T-helper 1 cell (primary cell): ENCODE data around the gene GRK4.
"Not testable (repeated sequence)": the region's sequence is repeated elsewhere in the genome, so short reads cannot be mapped to it uniquely, and the experiment has no call there.

Source experiments
- DNase-seq, 5 donors: peaks; one replicate each; pipeline ENCODE4 v3.0.0-alpha.2; 2012 to 2020

The GRK4 gene

DNA sequence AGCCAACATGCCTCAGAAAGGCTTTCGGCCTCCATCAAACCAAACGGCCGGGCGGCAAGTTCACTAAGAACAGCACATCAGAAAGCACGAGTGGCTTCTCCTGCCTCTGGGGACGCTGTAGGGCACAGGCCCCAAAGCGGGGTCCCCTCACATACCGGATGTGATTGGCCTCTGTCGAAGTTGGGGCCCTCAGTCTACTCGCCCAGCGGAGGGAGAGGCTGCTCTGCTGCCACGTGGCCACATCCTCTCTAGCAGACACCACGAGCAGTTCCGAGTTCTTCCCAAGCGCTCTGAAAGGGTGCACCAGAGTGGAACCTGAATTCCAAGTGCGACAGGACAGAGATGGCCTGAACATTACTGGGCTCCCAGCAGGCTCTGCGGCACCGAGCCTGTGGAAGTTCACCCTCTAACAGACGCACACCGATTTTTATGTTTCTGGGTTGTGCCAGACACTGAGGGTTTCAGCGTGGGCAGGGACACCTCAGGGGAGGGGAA lies 21.3 kb upstream of the GRK4 start:
- DNase-seq = no peak

DNA sequence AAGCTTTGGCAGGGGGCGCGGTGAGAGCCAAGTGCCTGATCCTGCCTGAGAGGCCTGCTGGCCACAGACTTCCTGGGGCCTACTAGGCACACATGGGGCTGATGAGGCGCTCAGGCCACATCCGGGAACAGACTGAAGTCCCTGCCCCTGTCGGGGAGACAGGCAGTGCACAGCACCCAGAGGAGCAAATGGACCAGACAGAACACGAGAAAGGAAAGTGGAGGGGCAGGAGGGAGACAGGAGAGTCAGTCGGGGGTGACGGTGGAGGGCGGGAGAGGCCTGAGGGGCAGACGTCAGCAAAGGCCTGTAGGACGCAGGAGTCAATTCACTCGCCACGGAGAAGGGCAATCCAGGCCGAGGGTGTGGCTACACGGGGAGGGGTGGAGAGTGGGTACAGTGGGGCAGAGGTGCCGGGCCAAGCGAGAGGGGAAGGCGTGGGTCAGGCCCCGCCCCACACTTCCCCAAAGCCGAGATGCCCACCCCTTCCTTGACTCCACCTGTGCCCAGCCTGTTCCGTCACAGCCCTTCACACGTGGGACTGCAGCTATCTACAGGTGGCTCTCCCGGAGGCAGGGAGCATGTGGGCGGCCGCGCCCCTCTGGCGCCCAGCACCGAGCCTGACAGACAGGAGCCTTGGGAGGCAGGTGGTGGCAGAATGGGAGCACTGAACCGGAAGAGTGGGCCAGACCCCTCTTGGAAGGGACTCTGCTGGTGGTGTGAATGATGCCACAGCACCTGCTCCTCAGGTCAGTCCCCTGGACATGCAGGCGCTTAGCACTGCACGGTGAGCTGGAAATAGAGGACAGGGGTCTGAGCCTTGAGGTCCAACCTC lies 20.6 kb upstream of the GRK4 start:
- peak in 1 of 5 donors; percentile 26 for DNase-seq

GRCh38 chr4:2943364-2944090 lies 19.8 kb upstream of the GRK4 start:
- no peak for DNase-seq

DNA sequence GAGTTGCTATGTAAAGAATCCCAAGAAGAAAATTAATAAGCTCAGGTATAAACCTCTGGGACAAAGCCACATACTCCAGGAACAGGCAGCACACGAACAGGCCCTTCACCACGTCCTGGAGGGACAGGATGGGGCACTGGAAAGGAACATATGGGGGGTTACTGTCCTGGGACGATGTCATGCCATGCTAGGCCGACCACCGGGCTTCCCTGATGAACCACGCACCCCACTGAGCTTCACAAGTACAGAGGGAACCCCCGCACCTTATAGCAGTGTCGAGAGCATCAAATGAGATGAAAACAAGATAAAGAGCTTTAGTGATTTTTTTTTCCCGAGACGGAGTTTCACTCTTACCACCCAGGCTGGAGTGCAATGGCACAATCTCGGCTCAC lies 19.3 kb upstream of the GRK4 start:
- no peak for DNase-seq

- DNase-seq = no peak
Observed at GRCh38 chr4:2944586-2945526, 18.5 kb upstream of the GRK4 start.

DNA sequence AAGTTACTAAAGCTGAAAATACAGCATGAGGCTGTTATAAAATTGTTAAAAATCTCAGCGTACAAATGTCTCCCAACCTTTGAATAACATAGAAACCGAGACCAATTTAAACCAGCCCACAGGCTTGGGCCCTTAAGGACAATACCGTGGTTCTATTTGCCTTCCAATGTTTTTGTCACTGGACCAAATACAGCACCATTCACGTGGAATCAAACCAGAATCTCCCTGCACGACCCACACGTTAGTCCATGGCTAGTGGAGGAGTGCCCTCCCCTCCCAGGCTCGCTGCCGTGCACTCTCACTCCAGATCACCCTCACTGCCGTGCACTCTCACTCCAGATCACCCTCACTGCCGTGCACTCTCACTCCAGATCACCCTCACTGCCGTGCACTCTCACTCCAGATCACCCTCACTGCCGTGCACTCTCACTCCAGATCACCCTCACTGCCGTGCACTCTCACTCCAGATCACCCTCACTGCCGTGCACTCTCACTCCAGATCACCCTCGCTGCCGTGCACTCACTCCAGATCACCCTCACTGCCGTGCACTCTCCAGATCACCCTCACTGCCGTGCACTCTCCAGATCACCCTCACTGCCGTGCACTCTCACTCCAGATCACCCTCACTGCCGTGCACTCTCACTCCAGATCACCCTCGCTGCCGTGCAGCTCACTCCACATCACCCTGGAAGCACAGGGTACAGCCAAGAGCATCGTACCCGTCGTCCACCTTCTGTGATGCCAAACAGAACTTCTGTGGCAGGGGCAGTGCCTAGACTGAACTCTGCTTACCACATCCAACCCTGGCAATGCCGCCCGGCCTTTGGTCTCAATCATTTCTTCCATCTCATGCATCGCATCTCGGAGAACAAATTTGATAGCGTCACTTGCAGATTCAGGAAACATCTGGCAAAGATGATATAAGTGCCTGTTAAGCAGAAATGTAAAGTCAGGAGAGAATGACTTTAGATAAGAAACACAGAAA lies 17.5 kb upstream of the GRK4 start:
- DNase-seq = not testable (repeated sequence)

DNA sequence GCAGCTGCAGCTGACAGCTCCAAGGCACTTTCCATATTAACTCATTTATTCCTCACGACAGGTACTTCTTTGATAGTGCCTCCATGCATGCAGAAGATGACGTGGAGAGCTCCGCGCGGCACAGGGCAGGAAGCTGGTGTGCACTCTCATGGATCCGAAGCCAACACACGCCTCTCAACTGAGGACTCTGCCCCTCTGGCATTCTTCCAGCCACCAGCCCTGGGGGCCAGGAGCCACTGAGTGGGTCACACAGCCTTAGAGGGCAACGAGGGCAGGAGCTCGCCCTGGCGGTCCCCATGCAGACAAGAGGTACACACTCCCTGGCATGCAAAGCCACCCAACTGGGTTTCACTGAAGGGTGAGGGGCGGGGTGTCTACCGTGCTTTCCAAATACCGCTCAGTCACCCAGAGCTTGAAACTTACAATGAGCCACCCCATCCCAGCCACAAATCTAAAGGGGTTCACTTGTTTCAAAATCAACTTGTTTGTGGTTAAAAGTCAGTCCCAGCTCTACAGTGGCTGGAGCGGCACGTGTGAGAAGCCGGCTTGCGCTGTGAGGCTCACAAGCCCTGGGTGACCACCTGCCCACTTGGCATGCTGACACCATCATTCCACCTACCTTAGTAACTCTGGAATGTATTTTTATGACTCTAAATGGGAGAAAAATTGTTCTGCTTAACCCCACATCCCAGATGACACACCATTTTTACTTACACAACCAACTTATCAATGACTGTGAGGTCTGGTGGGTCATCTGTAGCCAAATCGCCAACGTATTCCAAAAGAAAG lies 16.4 kb upstream of the GRK4 start:
- no peak for DNase-seq

- no peak for DNase-seq
Observed at GRCh38 chr4:2947926-2948325, 15.4 kb upstream of the GRK4 start.

DNA sequence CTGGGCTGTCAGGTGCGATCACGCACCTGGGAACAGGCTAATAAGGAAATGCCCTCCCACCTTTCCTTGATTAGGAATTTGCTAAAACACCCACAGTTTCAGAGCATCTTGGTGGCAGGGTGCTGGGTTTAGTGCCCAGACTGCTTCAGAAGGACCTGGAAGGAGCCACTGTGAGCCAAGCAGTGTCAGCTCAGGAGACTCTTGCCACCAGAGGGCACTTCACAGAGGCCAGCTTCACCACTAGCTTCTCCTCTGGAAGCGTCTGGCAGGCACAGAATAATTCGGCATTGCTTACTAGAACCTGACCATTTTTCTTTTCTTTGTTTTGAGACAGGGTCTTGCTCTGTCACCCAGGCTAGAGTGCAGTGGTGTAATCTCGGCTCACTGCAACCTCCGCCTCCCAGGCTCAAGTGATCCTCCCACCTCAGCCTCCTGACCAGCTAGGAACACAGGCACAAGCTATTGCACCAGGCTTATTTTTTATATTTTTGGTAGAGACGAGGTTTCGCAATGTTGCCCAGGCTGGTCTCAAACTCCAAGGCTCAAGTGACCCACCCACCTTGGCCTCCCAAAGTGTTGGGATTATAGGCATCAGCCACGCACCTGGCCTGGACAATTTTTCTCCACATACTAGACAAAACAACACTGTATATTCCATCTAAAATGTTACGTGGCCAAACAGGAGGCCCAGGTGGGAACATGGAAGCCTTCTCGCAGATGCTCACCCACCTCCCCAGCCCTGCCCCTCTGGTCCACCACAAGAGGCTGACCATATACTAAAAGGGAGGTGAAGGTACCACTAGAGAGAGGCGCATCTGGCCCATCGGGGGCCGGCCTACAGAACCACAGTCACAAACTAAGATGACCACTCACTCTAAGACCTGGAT lies 14.2 kb upstream of the GRK4 start:
- peak in 1 of 5 donors; percentile 33 for DNase-seq

DNA sequence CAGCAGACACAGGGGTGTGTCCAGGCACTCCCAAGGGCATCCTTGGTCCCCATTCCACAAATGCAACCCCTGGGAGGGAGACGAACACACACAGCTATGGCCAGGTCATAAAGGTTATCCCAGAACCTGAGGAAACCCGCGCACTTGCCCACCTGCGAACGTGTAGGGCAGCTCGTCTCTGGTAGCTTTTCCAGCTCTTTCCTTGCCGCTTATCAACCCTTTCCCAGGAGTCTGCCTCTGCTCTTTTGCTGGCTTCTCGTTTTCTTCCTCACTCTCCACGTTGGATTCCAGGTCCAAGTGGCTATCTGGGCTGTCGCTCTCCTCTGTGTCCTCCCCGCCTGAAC lies 13.6 kb upstream of the GRK4 start:
- no peak for DNase-seq

DNA sequence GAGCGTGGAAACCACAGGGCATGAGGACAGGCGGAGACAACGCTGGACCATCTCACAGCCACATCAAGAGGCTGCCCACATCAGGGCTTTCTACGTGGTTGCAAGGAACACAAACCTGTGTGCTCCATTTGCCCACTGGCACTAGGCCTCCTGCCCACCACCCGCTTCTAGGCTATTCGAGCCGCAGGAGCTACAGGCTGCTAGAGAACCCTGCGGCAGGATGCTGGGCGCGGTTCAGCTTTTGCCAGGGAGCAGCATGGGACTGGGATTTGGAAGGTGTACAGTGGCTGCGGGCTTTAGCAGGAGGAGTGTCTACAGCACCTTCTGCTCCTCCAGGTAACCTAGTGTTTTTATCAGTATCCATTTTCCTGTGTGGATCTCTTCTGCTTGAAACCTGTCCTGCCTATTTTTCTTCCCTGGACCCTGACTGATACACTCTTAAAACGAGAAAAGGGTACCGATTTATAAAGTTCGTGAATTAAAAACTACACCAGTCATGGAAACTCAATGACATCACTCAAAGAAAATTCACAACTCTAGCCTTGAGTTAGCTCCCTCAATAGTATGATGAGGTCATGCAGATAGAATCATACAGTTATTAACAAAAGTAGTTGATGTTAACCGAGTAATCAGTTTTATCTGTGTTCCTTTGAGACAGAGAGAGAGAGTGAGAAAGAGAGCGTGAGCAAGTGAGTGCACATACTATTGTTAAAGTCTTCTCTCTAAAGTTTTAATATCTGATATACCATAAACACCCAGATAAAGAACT lies 13.0 kb upstream of the GRK4 start:
- DNase-seq = no peak

GRCh38 chr4:2953496-2953895 lies 9.9 kb upstream of the GRK4 start:
- no peak for DNase-seq

DNA sequence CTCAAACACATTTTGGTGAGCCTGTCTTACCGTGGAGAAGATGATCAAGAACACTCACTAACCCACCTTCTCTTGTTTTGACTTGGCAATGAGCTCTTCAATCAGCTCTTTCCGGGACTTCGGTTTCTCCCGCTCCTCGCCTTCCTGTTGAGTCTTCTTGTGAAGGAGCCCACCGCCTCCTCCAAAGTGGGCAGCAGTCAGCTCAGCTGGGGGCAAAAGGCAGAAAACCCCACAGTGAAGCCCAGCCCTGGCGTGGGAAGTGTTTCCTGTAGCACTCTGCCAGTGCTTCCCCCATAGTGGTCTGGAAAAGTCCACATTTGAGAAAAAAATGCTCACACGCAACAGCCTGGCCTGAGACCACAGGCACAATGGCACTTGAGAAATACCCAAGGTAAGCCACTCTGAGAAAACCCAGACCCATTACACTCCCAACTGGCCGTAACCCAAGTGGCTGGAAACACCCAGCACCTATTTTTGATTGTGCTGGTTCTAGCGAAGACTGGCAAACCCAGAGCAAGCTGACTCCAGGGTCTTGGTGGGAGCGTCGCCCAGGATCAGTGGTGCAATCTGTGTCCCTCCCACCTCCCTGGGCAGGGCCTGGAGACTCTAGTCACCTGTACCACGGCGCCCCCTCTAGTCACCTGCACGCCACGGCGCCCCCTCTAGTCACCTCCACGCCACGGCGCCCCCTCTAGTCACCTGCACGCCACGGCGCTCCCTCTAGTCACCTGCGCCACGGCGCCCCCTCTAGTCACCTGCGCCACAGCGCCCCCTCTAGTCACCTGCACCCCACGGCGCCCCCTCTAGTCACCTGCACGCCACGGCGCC lies 8.8 kb upstream of the GRK4 start:
- peak in 3 of 5 donors; percentile 44 to 87 (median 47) for DNase-seq

GRCh38 chr4:2955186-2956044 lies 8.0 kb upstream of the GRK4 start:
- not testable (repeated sequence) for DNase-seq

DNA sequence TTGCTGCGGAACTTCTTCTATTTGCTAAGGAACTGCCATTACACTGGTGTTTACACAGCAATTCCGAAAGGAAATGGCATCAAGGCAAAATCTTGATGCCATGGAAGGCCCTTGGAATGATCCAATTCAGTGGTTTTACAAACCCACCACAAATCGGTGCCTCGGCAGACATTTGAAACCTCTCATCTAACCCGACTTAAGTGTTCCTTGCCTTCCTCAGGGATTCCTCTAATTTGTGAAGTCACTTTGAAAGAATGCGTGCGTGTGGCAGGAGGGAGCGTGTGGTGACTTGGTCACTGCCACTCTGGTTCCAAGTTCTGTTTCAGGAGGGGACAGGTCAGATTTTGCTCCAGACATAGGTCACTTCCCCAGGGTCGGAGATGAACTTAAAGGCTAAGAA lies 4.9 kb upstream of the GRK4 start:
- DNase-seq = no peak

DNA sequence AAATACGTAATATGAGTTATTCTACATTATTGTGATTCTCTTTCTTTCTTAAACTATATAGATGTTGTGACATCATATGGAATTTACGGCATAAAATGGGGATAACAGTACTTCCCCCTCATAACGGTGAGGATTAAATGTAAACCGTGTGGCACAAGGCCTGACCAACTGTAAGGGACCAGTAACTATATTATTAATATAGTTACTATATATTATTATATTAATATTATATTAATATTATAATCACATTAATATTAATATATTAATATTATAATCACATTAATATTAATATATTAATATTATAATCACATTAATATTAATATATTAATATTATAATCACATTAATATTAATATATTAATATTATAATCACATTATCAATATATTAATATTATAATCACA lies 2.9 kb upstream of the GRK4 start:
- DNase-seq = not testable (repeated sequence)

DNA sequence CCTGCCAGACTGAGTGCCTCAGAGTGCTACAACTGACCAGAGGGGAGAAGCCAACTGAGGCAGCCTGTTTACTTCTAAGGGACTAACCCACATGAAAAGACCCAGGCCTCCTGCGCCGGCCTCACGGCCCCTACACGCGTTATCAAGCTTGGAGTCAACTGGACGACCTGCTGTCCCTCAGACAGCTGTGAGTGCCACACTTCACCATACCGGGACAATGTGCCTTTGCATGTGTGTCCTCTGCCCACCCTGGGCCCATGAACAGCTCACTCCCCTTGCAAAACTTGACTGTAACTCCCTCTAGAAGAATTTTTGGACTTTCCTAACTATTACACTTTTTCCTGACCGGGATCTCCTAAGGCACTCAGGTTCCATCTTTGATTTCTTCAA lies 2.0 kb upstream of the GRK4 start:
- DNase-seq = peak in 1 of 5 donors; percentile 56
